ENCODE measurements around the gene PMPCA.

Gene PMPCA

GRCh38 chr9:136441191-136441680 lies 30.8 kb downstream of the PMPCA start (continued):
- TF ChIP-seq, protein P1, sequence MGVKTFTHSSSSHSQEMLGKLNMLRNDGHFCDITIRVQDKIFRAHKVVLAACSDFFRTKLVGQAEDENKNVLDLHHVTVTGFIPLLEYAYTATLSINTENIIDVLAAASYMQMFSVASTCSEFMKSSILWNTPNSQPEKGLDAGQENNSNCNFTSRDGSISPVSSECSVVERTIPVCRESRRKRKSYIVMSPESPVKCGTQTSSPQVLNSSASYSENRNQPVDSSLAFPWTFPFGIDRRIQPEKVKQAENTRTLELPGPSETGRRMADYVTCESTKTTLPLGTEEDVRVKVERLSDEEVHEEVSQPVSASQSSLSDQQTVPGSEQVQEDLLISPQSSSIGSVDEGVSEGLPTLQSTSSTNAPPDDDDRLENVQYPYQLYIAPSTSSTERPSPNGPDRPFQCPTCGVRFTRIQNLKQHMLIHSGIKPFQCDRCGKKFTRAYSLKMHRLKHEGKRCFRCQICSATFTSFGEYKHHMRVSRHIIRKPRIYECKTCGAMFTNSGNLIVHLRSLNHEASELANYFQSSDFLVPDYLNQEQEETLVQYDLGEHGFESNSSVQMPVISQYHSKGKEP (tag by site-specific recombination; IDR thresholded peaks at IDR 0.05) = no peak
- TF ChIP-seq ZNF747 (tag by site-specific recombination; IDR thresholded peaks at IDR 0.05) = no peak
- TF ChIP-seq KLF1 (tag by site-specific recombination; IDR thresholded peaks at IDR 0.05) = no peak
- no peak for TF ChIP-seq KLF9 (tag by site-specific recombination; IDR thresholded peaks at IDR 0.05; ENCODE audit: low read depth)
- TF ChIP-seq ZNF837 (tag by site-specific recombination; IDR thresholded peaks at IDR 0.05) = no peak
- TF ChIP-seq, protein P2, sequence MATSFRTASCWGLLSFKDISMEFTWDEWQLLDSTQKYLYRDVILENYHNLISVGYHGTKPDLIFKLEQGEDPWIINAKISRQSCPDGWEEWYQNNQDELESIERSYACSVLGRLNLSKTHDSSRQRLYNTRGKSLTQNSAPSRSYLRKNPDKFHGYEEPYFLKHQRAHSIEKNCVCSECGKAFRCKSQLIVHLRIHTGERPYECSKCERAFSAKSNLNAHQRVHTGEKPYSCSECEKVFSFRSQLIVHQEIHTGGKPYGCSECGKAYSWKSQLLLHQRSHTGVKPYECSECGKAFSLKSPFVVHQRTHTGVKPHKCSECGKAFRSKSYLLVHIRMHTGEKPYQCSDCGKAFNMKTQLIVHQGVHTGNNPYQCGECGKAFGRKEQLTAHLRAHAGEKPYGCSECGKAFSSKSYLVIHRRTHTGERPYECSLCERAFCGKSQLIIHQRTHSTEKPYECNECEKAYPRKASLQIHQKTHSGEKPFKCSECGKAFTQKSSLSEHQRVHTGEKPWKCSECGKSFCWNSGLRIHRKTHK (tag by site-specific recombination; IDR thresholded peaks at IDR 0.05) = no peak
- TF ChIP-seq ZNF362 (tag by site-specific recombination; IDR thresholded peaks at IDR 0.05) = no peak
- TF ChIP-seq HIC1 (tag by site-specific recombination; IDR thresholded peaks at IDR 0.05) = no peak
- TF ChIP-seq RBAK (tag by site-specific recombination; IDR thresholded peaks at IDR 0.05) = no peak
- TF ChIP-seq GLIS2 (tag by site-specific recombination; IDR thresholded peaks at IDR 0.05) = no peak
- no peak for TF ChIP-seq ZNF830 (tag by site-specific recombination; IDR thresholded peaks at IDR 0.05; ENCODE audit: low read depth)
- TF ChIP-seq, protein P3, sequence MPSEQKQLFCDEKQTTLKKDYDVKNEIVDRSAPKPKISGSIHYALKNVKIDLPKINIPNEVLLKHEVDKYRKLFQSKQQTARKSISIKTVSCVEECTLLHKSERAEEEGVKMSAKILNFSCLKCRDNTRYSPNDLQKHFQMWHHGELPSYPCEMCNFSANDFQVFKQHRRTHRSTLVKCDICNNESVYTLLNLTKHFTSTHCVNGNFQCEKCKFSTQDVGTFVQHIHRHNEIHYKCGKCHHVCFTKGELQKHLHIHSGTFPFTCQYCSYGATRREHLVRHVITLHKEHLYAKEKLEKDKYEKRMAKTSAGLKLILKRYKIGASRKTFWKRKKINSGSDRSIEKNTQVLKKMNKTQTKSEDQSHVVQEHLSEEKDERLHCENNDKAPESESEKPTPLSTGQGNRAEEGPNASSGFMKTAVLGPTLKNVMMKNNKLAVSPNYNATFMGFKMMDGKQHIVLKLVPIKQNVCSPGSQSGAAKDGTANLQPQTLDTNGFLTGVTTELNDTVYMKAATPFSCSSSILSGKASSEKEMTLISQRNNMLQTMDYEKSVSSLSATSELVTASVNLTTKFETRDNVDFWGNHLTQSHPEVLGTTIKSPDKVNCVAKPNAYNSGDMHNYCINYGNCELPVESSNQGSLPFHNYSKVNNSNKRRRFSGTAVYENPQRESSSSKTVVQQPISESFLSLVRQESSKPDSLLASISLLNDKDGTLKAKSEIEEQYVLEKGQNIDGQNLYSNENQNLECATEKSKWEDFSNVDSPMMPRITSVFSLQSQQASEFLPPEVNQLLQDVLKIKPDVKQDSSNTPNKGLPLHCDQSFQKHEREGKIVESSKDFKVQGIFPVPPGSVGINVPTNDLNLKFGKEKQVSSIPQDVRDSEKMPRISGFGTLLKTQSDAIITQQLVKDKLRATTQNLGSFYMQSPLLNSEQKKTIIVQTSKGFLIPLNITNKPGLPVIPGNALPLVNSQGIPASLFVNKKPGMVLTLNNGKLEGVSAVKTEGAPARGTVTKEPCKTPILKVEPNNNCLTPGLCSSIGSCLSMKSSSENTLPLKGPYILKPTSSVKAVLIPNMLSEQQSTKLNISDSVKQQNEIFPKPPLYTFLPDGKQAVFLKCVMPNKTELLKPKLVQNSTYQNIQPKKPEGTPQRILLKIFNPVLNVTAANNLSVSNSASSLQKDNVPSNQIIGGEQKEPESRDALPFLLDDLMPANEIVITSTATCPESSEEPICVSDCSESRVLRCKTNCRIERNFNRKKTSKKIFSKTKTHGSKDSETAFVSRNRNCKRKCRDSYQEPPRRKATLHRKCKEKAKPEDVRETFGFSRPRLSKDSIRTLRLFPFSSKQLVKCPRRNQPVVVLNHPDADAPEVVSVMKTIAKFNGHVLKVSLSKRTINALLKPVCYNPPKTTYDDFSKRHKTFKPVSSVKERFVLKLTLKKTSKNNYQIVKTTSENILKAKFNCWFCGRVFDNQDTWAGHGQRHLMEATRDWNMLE (tag by site-specific recombination; conservative IDR thresholded peaks at IDR 0.05; ENCODE audit: low read depth) = no peak

GRCh38 chr9:136441681-136442245 lies 31.3 kb downstream of the PMPCA start:
- Histone ChIP-seq H3K27ac (ENCODE audit: extremely low read depth, low read depth, low read length) (no peak overlapping the region), H3K4me3 (ENCODE audit: low read depth, low read length) (no peak overlapping the region), H3K36me3 (ENCODE audit: control insufficient read depth in 2 of 2, insufficient read depth in 1 of 2, low read length in 2 of 2) (peaks cover 11 to 73% of the 10 kb centered on the region in 2 experiments; a peak in 2 of 3 replicates), H3K4me1 (ENCODE audit: control insufficient read depth, insufficient read depth, low read length) (0 out of 2 replicates have a peak, but pooled peaks cover 2% of the 10 kb centered on the region), H3K9me3 (ENCODE audit: control insufficient read depth, insufficient read depth, low read depth, low read length) (no peaks in the 10 kb centered on the region)
- ChIA-PET POLR2A (interaction anchor here (1.7 kb wide), 1 partner anchor 17 kb away, joined by 6 read pairs; no protein-coding TSS in a partner anchor), CTCF (interaction anchor here (0.6 to 3.4 kb wide), 5 partner anchors 8 to 103 kb away, joined by 3 to 9 read pairs (median 4); no protein-coding TSS in a partner anchor)
- no peak for TF ChIP-seq ZNF155 (tag by site-specific recombination; IDR thresholded peaks at IDR 0.05)
- TF ChIP-seq ZNF132 (tag by site-specific recombination; IDR thresholded peaks at IDR 0.05; ENCODE audit: borderline replicate concordance) = no peak
- TF ChIP-seq, protein P4, sequence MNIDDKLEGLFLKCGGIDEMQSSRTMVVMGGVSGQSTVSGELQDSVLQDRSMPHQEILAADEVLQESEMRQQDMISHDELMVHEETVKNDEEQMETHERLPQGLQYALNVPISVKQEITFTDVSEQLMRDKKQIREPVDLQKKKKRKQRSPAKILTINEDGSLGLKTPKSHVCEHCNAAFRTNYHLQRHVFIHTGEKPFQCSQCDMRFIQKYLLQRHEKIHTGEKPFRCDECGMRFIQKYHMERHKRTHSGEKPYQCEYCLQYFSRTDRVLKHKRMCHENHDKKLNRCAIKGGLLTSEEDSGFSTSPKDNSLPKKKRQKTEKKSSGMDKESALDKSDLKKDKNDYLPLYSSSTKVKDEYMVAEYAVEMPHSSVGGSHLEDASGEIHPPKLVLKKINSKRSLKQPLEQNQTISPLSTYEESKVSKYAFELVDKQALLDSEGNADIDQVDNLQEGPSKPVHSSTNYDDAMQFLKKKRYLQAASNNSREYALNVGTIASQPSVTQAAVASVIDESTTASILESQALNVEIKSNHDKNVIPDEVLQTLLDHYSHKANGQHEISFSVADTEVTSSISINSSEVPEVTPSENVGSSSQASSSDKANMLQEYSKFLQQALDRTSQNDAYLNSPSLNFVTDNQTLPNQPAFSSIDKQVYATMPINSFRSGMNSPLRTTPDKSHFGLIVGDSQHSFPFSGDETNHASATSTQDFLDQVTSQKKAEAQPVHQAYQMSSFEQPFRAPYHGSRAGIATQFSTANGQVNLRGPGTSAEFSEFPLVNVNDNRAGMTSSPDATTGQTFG (tag by site-specific recombination; IDR thresholded peaks at IDR 0.05; ENCODE audit: borderline replicate concordance) = no peak
- no peak for TF ChIP-seq ZNF48 (tag by site-specific recombination; IDR thresholded peaks at IDR 0.05)
- no peak for TF ChIP-seq ZNF843 (tag by site-specific recombination; IDR thresholded peaks at IDR 0.05)
